Smooth muscle cell (in vitro differentiated cells): ENCODE measurements around the gene LRRTM1. TPM values are rescaled to one million over a fixed set of nuclear protein-coding genes. Genes with fewer than 3 reads are reported as not detected.

Experiments
- DNase-seq: peaks from one replicate; lab custom pipeline; 2025; ENCODE audit not compliant: unreplicated experiment; lab: John Stamatoyannopoulos, UW
- H2AFZ ChIP-seq: fragments of 200-600 bp; sonication (generic); 2 replicates; pipeline ENCODE4 v1.6.0; 2016; ENCODE audit warnings: antibody characterized with exemption, low read depth, mild to moderate bottlenecking
- H3F3A ChIP-seq: fragments of 200-600 bp; sonication (generic); 2 replicates; pipeline ENCODE4 v1.6.0; 2017; ENCODE audit warnings: antibody characterized with exemption, low read depth
- H3K27ac ChIP-seq: fragments of 200-600 bp; sonication (generic); 2 replicates; pipeline ENCODE4 v1.5.1; 2016; ENCODE audit warnings: low read depth, mild to moderate bottlenecking
- H3K27me3 ChIP-seq: fragments of 200-600 bp; sonication (generic); 2 replicates; pipeline ENCODE4 v1.6.1; 2016; ENCODE audit warnings: low read depth, mild to moderate bottlenecking
- H3K36me3 ChIP-seq: fragments of 200-600 bp; sonication (generic); 2 replicates; pipeline ENCODE4 v1.5.1; 2016; ENCODE audit warnings: low read depth
- H3K4me1 ChIP-seq: fragments of 200-600 bp; sonication (generic); 2 replicates; pipeline ENCODE4 v1.5.1; 2016; ENCODE audit warnings: low read depth
- H3K4me2 ChIP-seq: fragments of 200-600 bp; sonication (generic); 2 replicates; pipeline ENCODE4 v1.6.0; 2016; ENCODE audit warnings: mild to moderate bottlenecking
- H3K4me3 ChIP-seq: fragments of 200-600 bp; sonication (generic); 2 replicates; pipeline ENCODE4 v1.5.1; 2016; ENCODE audit warnings: mild to moderate bottlenecking
- H3K79me2 ChIP-seq: fragments of 200-600 bp; sonication (generic); 2 replicates; pipeline ENCODE4 v1.6.0; 2016; ENCODE audit warnings: low read depth, mild to moderate bottlenecking
- H3K9ac ChIP-seq: fragments of 200-600 bp; sonication (generic); 2 replicates; pipeline ENCODE4 v1.6.0; 2016; ENCODE audit warnings: low read depth
- H3K9me3 ChIP-seq: fragments of 200-600 bp; sonication (generic); replicated peaks from 2 replicates; pipeline ENCODE4 v1.5.1; 2016; ENCODE audit warnings: low read depth
- H4K20me1 ChIP-seq: fragments of 200-600 bp; sonication (generic); 2 replicates; pipeline ENCODE4 v1.6.0; 2016; ENCODE audit warnings: low read depth
- CTCF ChIP-seq: fragments of 200-600 bp; sonication (generic); IDR thresholded peaks from 2 replicates; pipeline ENCODE4 v1.5.1; 2017; ENCODE audit warnings: borderline replicate concordance, mild to moderate bottlenecking, antibody characterized with exemption; ENCODE audit not compliant: insufficient read depth, poor library complexity, severe bottlenecking
- WGBS: methylation state at CpG from one replicate; pipeline ENCODE4 v1.1.7; 2016; ENCODE audit warnings: low lambda C conversion rate; 5-methylcytosine and 5-hydroxymethylcytosine counted together
- polyA plus RNA-seq: library from polyadenylated mRNA; unstranded; fragments of >200 nt; fragmentation: Nextera tagmentation; extraction: Ambion mirVana; gene quantifications from 2 replicates; pipeline ENCODE4 v1.2.1, GENCODE V29; 2016
- total RNA-seq: library from RNA; depleted of rRNA; stranded (reverse); fragments of >200 nt; gene quantifications from 2 replicates; pipeline ENCODE4 v1.2.3, GENCODE V29; 2014

The LRRTM1 gene
- total and polyA plus RNA-seq, 2 experiments from 2014 or later, result 7.4 to 17.7 TPM

GRCh38 chr2:80258341-80258740 is 46.2 kb downstream of the LRRTM1 start:
- Histone ChIP-seq H3K9me3 (no peaks in the 10 kb centered on the region), H3K4me3 (no peak overlapping the region)

GRCh38 chr2:80257450-80257849 is 47.1 kb downstream of the LRRTM1 start:
- H3K36me3 ChIP-seq, result no peaks in the 10 kb centered on the region
- no peak for TF ChIP-seq CTCF
- H2AFZ ChIP-seq, result no peak overlapping the region
- no peaks in the 10 kb centered on the region for H3K9me3 ChIP-seq
- no peak overlapping the region for H3K27ac ChIP-seq
- H3F3A ChIP-seq, result no peaks in the 10 kb centered on the region
- no peaks in the 10 kb centered on the region for H4K20me1 ChIP-seq
- no peak overlapping the region for H3K9ac ChIP-seq
- H3K27me3 ChIP-seq, result no peaks in the 10 kb centered on the region
- H3K4me3 ChIP-seq, result no peak overlapping the region
- DNase-seq, result no peak
- no peak overlapping the region for H3K4me2 ChIP-seq
- no peaks in the 10 kb centered on the region for H3K4me1 ChIP-seq
- WGBS, result 92% methylated on average over 4 of the region's 4 CpGs
- H3K79me2 ChIP-seq, result no peaks in the 10 kb centered on the region

More at GRCh38 chr2:80258341-80258740, 46.2 kb downstream of the LRRTM1 start:
- H3K9ac ChIP-seq, result no peak overlapping the region
- peak overlapping the region; percentile 51 for H2AFZ ChIP-seq
- no peaks in the 10 kb centered on the region for H3K36me3 ChIP-seq
- no peaks in the 10 kb centered on the region for H4K20me1 ChIP-seq
- H3K27me3 ChIP-seq, result no peaks in the 10 kb centered on the region
- TF ChIP-seq CTCF, result no peak
- H3F3A ChIP-seq, result no peaks in the 10 kb centered on the region
- no peak overlapping the region for H3K27ac ChIP-seq
- 67% methylated on average over 5 of the region's 5 CpGs for WGBS
- no peak overlapping the region for H3K4me2 ChIP-seq
- no peaks in the 10 kb centered on the region for H3K79me2 ChIP-seq
- H3K4me1 ChIP-seq, result no peaks in the 10 kb centered on the region
- no peak for DNase-seq

- Histone ChIP-seq H3K4me3 (no peak overlapping the region), H3K9ac (no peak overlapping the region), H3K36me3 (no peaks in the 10 kb centered on the region), H3K9me3 (no peaks in the 10 kb centered on the region), H3K4me2 (no peak overlapping the region), H3K27me3 (no peaks in the 10 kb centered on the region), H3K79me2 (no peaks in the 10 kb centered on the region), H2AFZ (no peak overlapping the region), H4K20me1 (no peaks in the 10 kb centered on the region), H3K27ac (no peak overlapping the region), H3F3A (no peaks in the 10 kb centered on the region), H3K4me1 (no peaks in the 10 kb centered on the region)
- no peak for TF ChIP-seq CTCF
- no peak for DNase-seq
- 85% methylated on average over 3 of the region's 3 CpGs for WGBS
Observed at GRCh38 chr2:80256782-80257167, 47.8 kb downstream of the LRRTM1 start.

GRCh38 chr2:80255918-80256781 is 48.4 kb downstream of the LRRTM1 start:
- 59% methylated on average over 9 of the region's 9 CpGs for WGBS

More at GRCh38 chr2:80255918-80256781, 48.4 kb downstream of the LRRTM1 start:
- no peak overlapping the region for H2AFZ ChIP-seq
- no peak overlapping the region for H3K27ac ChIP-seq
- TF ChIP-seq CTCF, result peak; percentile 41
- H3K9ac ChIP-seq, result no peak overlapping the region
- H3K79me2 ChIP-seq, result no peaks in the 10 kb centered on the region
- H3K9me3 ChIP-seq, result no peaks in the 10 kb centered on the region
- no peaks in the 10 kb centered on the region for H3K4me1 ChIP-seq
- H3K36me3 ChIP-seq, result no peaks in the 10 kb centered on the region
- H3F3A ChIP-seq, result no peaks in the 10 kb centered on the region
- no peak overlapping the region for H3K4me3 ChIP-seq
- H3K4me2 ChIP-seq, result no peak overlapping the region
- no peaks in the 10 kb centered on the region for H4K20me1 ChIP-seq
- DNase-seq, result no peak
- no peaks in the 10 kb centered on the region for H3K27me3 ChIP-seq
